Left ventricle myocardium inferior (tissue), 1 donor: Measurements from ENCODE around the gene ANKRD31. TPM values are rescaled to one million over a fixed set of nuclear protein-coding genes. Genes with fewer than 3 reads are reported as not detected.

Experiments
- DNase-seq: peaks from one replicate; pipeline ENCODE4 v3.0.0-alpha.2; 2020
- H3K27ac ChIP-seq: fragments of 200-600 bp; replicated peaks from 2 replicates; pipeline ENCODE4 v1.8.0; 2021
- H3K27me3 ChIP-seq: fragments of 200-600 bp; 2 replicates; pipeline ENCODE4 v1.8.0; 2021; ENCODE audit warnings: low read depth
- H3K36me3 ChIP-seq: fragments of 200-600 bp; 2 replicates; pipeline ENCODE4 v1.8.0; 2021
- H3K4me1 ChIP-seq: fragments of 200-600 bp; 2 replicates; pipeline ENCODE4 v1.8.0; 2021
- H3K4me3 ChIP-seq: fragments of 200-600 bp; 2 replicates; pipeline ENCODE4 v1.8.0; 2021; ENCODE audit warnings: mild to moderate bottlenecking, moderate library complexity
- H3K9me3 ChIP-seq: fragments of 200-600 bp; replicated peaks from 2 replicates; pipeline ENCODE4 v1.8.0; 2021
- CTCF ChIP-seq: fragments of 200-600 bp; IDR thresholded peaks from 2 replicates; pipeline ENCODE4 v1.8.0; 2021; ENCODE audit warnings: antibody characterized with exemption, mild to moderate bottlenecking, borderline replicate concordance
- intact Hi-C: fragments of 100-400 bp; cut with micrococcal nuclease; formaldehyde crosslinking; loops from one replicate; pipeline ENCODE4 v1.11.0; 2022
- total RNA-seq: library from RNA; stranded (reverse); fragmentation: NEBNext Ultra II Directional; extraction: Animal tissue kit (Norgen Biotek cat#: 25700); gene quantifications from one replicate; pipeline ENCODE4 v1.2.1, GENCODE V29; 2021
- donor health status: DM: no; HTN: yes; CAD: no; lungs with severe emphysema.

The ANKRD31 gene
- total RNA-seq, 1 donor from 2014 or later: 0.11 TPM

GRCh38 chr5:75202935-75203334 is 33.7 kb downstream of the ANKRD31 start:
- Histone ChIP-seq H3K9me3 (no peaks in the 10 kb centered on the region), H3K27me3 (no peaks in the 10 kb centered on the region), H3K36me3 (no peaks in the 10 kb centered on the region), H3K4me3 (no peak overlapping the region), H3K27ac (no peak overlapping the region), H3K4me1 (no peaks in the 10 kb centered on the region)
- DNase-seq: no peak
- TF ChIP-seq CTCF: no peak
- intact Hi-C loops: no loop called here

- no peak for TF ChIP-seq CTCF
- H3K36me3 ChIP-seq: no peaks in the 10 kb centered on the region
- no peaks in the 10 kb centered on the region for H3K4me1 ChIP-seq
- no peak for DNase-seq
- no peaks in the 10 kb centered on the region for H3K27me3 ChIP-seq
- H3K9me3 ChIP-seq: no peaks in the 10 kb centered on the region
- intact Hi-C loops: no loop called here
- H3K4me3 ChIP-seq: no peak overlapping the region
- H3K27ac ChIP-seq: no peak overlapping the region
Measured at GRCh38 chr5:75200776-75201175, 35.9 kb downstream of the ANKRD31 start.

GRCh38 chr5:75199946-75200345 is 36.7 kb downstream of the ANKRD31 start:
- no peaks in the 10 kb centered on the region for H3K27me3 ChIP-seq
- no peak for DNase-seq
- H3K36me3 ChIP-seq: no peaks in the 10 kb centered on the region
- H3K27ac ChIP-seq: no peak overlapping the region
- no peaks in the 10 kb centered on the region for H3K9me3 ChIP-seq
- TF ChIP-seq CTCF: no peak
- H3K4me1 ChIP-seq: no peaks in the 10 kb centered on the region
- intact Hi-C loops: no loop called here
- no peak overlapping the region for H3K4me3 ChIP-seq

- Histone ChIP-seq H3K27me3 (peaks cover under 1% of the 10 kb centered on the region), H3K27ac (no peak overlapping the region), H3K4me3 (no peak overlapping the region), H3K36me3 (no peaks in the 10 kb centered on the region), H3K9me3 (no peaks in the 10 kb centered on the region), H3K4me1 (no peaks in the 10 kb centered on the region)
- no peak for DNase-seq
- TF ChIP-seq CTCF: no peak
- intact Hi-C loops: no loop called here
Measured at GRCh38 chr5:75199071-75199470, 37.6 kb downstream of the ANKRD31 start.

GRCh38 chr5:75197745-75198144 is 38.9 kb downstream of the ANKRD31 start:
- DNase-seq: no peak
- no peaks in the 10 kb centered on the region for H3K36me3 ChIP-seq
- TF ChIP-seq CTCF: no peak
- no peaks in the 10 kb centered on the region for H3K9me3 ChIP-seq
- H3K4me3 ChIP-seq: no peak overlapping the region
- no peak overlapping the region for H3K27ac ChIP-seq
- peaks cover 4% of the 10 kb centered on the region for H3K27me3 ChIP-seq
- intact Hi-C loops: no loop called here
- no peaks in the 10 kb centered on the region for H3K4me1 ChIP-seq

- no peak for TF ChIP-seq CTCF
- intact Hi-C loops: no loop called here
Measured at GRCh38 chr5:75192804-75193203, 43.9 kb downstream of the ANKRD31 start.

More at GRCh38 chr5:75192804-75193203, 43.9 kb downstream of the ANKRD31 start:
- Histone ChIP-seq H3K36me3 (no peaks in the 10 kb centered on the region), H3K27me3 (peaks cover 4% of the 10 kb centered on the region), H3K27ac (no peak overlapping the region), H3K4me3 (no peak overlapping the region), H3K4me1 (no peaks in the 10 kb centered on the region), H3K9me3 (no peaks in the 10 kb centered on the region)
- DNase-seq: no peak
